HEK293T (cell line): Measurements from ENCODE around the gene SLC35F3.

ENCODE experiments used
- CTBP1 ChIP-seq: fragments of 450-650 bp; IDR thresholded peaks from 2 replicates; pipeline ENCODE4 v1.6.1; 2016; ENCODE audit warnings: borderline replicate concordance
- FOXK2 ChIP-seq: fragments of 450-650 bp; IDR thresholded peaks from 2 replicates; pipeline ENCODE4 v1.6.1; 2016; ENCODE audit warnings: mild to moderate bottlenecking
- LEF1 ChIP-seq: fragments of 450-650 bp; IDR thresholded peaks from 2 replicates; pipeline ENCODE4 v1.6.1; 2017; ENCODE audit warnings: mild to moderate bottlenecking, borderline replicate concordance
- NFRKB ChIP-seq: fragments of 450-650 bp; IDR thresholded peaks from 2 replicates; pipeline ENCODE4 v1.6.1; 2016; ENCODE audit warnings: mild to moderate bottlenecking, moderate library complexity
- ZNF384 ChIP-seq: fragments of 450-650 bp; IDR thresholded peaks from 2 replicates; pipeline ENCODE4 v1.6.1; 2016

GRCh38 chr1:234163267-234163919, 258.9 kb downstream of the SLC35F3 start:
- TF ChIP-seq FOXK2, result no peak
- TF ChIP-seq NFRKB, result no peak
- no peak for TF ChIP-seq ZNF384
- no peak for TF ChIP-seq CTBP1
- no peak for TF ChIP-seq LEF1
